Caco-2 (cell line): ENCODE data around the gene DOCK2. TPM values are rescaled to one million over a fixed set of nuclear protein-coding genes. Genes with fewer than 3 reads are reported as not detected.

ENCODE experiments used
- BruUV-seq: library from RNA; stranded (reverse); fragments of 400-500 nt; replicated peaks from 2 replicates; lab custom pipeline; 2021; lab: Mats Ljungman, UMichigan
- CTCF ChIA-PET: fragments of 300-600 bp; sonication (Branson Sonifier 250); formaldehyde crosslinking; loops from one replicate; lab custom pipeline; 2022; ENCODE audit warnings: antibody characterized with exemption; lab: Charles Lee
- POLR2A ChIA-PET: fragments of 300-600 bp; sonication (Branson Sonifier 250); formaldehyde crosslinking; loops from one replicate; lab custom pipeline; 2022; ENCODE audit warnings: antibody characterized with exemption; lab: Charles Lee
- DNase-seq, 2 experiments: peaks; one replicate each; pipeline versions ENCODE4 v3.0.0 to v3.0.0-alpha.2; 2020 to 2022
- H3K27me3 ChIP-seq: replicated peaks from 2 replicates; pipeline ENCODE4 v1.6.0; 2011; ENCODE audit warnings: low read length; ENCODE audit not compliant: control insufficient read depth, insufficient read depth
- H3K36me3 ChIP-seq: 2 replicates; pipeline ENCODE4 v1.5.1; 2011; ENCODE audit warnings: low read length; ENCODE audit not compliant: control insufficient read depth, insufficient read depth
- H3K4me1 ChIP-seq: fragments of 250-450 bp; sonication (Bioruptor Pico); 2 replicates; pipeline ENCODE4 v1.5.1; 2020; ENCODE audit warnings: mild to moderate bottlenecking
- H3K4me3 ChIP-seq: 2 replicates; pipeline ENCODE4 v1.5.1; 2011; ENCODE audit warnings: low read depth, mild to moderate bottlenecking, control low read depth, low read length
- H3K9me3 ChIP-seq: fragments of 250-450 bp; sonication (Bioruptor Pico); 2 replicates; pipeline ENCODE4 v1.5.1; 2020; ENCODE audit warnings: mild to moderate bottlenecking, moderate library complexity
- H3K27ac Mint-ChIP-seq: one replicate; pipeline ENCODE4 v1.8.0; 2022; ENCODE audit warnings: mixed read lengths; ENCODE audit not compliant: unreplicated experiment
- H3K27me3 Mint-ChIP-seq: one replicate; pipeline ENCODE4 v1.8.0; 2022; ENCODE audit warnings: mixed read lengths; ENCODE audit not compliant: insufficient read depth, unreplicated experiment
- H3K36me3 Mint-ChIP-seq: one replicate; pipeline ENCODE4 v1.8.0; 2022; ENCODE audit warnings: mild to moderate bottlenecking, mixed read lengths; ENCODE audit not compliant: insufficient read depth, unreplicated experiment
- H3K4me1 Mint-ChIP-seq: one replicate; pipeline ENCODE4 v1.8.0; 2022; ENCODE audit warnings: low read depth, mixed read lengths; ENCODE audit not compliant: unreplicated experiment
- H3K4me3 Mint-ChIP-seq: one replicate; pipeline ENCODE4 v1.8.0; 2022; ENCODE audit warnings: mild to moderate bottlenecking, moderate library complexity, mixed read lengths; ENCODE audit not compliant: unreplicated experiment
- H3K9me3 Mint-ChIP-seq: one replicate; pipeline ENCODE4 v1.8.0; 2022; ENCODE audit warnings: mixed read lengths; ENCODE audit not compliant: unreplicated experiment
- CTCF ChIP-seq, 2 experiments: fragments of 200-600 bp in 1 of 2; IDR thresholded peaks; 1 replicate in 1 of 2; 2 replicates in 1 of 2; pipeline versions ENCODE4 v1.5.1 to v1.8.0; 2011 to 2022; ENCODE audit warnings: antibody characterized with exemption in 1 of 2, control low read depth in 1 of 2, inconsistent platforms in 1 of 2, low read depth in 1 of 2, low read length in 1 of 2, mild to moderate bottlenecking in 1 of 2, moderate library complexity in 1 of 2; ENCODE audit not compliant: insufficient read depth in 1 of 2, severe bottlenecking in 1 of 2, unreplicated experiment in 1 of 2
- intact Hi-C: fragments of 100-400 bp; cut with micrococcal nuclease; formaldehyde crosslinking; loops from one replicate; pipeline ENCODE4 v1.10.0; 2022; ENCODE audit not compliant: unreplicated experiment
- total RNA-seq: library from RNA; stranded (reverse); gene quantifications from 2 replicates; pipeline ENCODE4 v1.2.3, GENCODE V29; 2022

The DOCK2 gene
- total RNA-seq, 1 experiment from 2014 or later = 0.09 TPM

GRCh38 chr5:169904508-169904907 lies 267.4 kb downstream of the DOCK2 start:
- Histone ChIP-seq H3K36me3 (no peaks in the 10 kb centered on the region), H3K4me3 (no peak overlapping the region), H3K4me1 (no peaks in the 10 kb centered on the region; the same call in 1 of the 2 replicates), H3K27me3 (no peaks in the 10 kb centered on the region), H3K9me3 (no peaks in the 10 kb centered on the region)
- ChIA-PET CTCF (no interaction called here), POLR2A (no interaction called here)
- H3K9me3 Mint-ChIP-seq = no peaks in the 10 kb centered on the region
- H3K27ac Mint-ChIP-seq = no peak overlapping the region
- BruUV-seq = no TSS peak
- DNase-seq = no peak
- TF ChIP-seq CTCF (IDR thresholded peaks at IDR 0.05; ENCODE audit: insufficient read depth in 1 of 2, low read depth in 1 of 2, low read length in 1 of 2, severe bottlenecking in 1 of 2, unreplicated experiment in 1 of 2) = no peak
- intact Hi-C loops = no loop called here
- H3K4me1 Mint-ChIP-seq = no peaks in the 10 kb centered on the region
- no peaks in the 10 kb centered on the region for H3K36me3 Mint-ChIP-seq
- no peak overlapping the region for H3K4me3 Mint-ChIP-seq
- no peaks in the 10 kb centered on the region for H3K27me3 Mint-ChIP-seq

- Histone ChIP-seq H3K4me3 (no peak overlapping the region), H3K27me3 (no peaks in the 10 kb centered on the region), H3K9me3 (no peaks in the 10 kb centered on the region), H3K36me3 (no peaks in the 10 kb centered on the region), H3K4me1 (no peaks in the 10 kb centered on the region; the same call in 1 of the 2 replicates)
- no peak overlapping the region for H3K4me3 Mint-ChIP-seq
- no peak for DNase-seq
- intact Hi-C loops = no loop called here
- H3K27ac Mint-ChIP-seq = no peak overlapping the region
- no TSS peak for BruUV-seq
- no peaks in the 10 kb centered on the region for H3K36me3 Mint-ChIP-seq
- no peak for TF ChIP-seq CTCF (IDR thresholded peaks at IDR 0.05; ENCODE audit: insufficient read depth in 1 of 2, low read depth in 1 of 2, low read length in 1 of 2, severe bottlenecking in 1 of 2, unreplicated experiment in 1 of 2)
- no peaks in the 10 kb centered on the region for H3K9me3 Mint-ChIP-seq
- POLR2A ChIA-PET = no interaction called here
- H3K4me1 Mint-ChIP-seq = no peaks in the 10 kb centered on the region
- CTCF ChIA-PET = interaction anchor here (0.8 kb wide), 1 partner anchor 45 kb away, joined by 3 read pairs; no protein-coding TSS in a partner anchor
- no peaks in the 10 kb centered on the region for H3K27me3 Mint-ChIP-seq
Observed at GRCh38 chr5:169905017-169905416, 267.9 kb downstream of the DOCK2 start.

GRCh38 chr5:169906745-169907649 lies 269.9 kb downstream of the DOCK2 start:
- TF ChIP-seq CTCF (IDR thresholded peaks at IDR 0.05; ENCODE audit: insufficient read depth in 1 of 2, low read depth in 1 of 2, low read length in 1 of 2, severe bottlenecking in 1 of 2, unreplicated experiment in 1 of 2) = no peak
- BruUV-seq = no TSS peak
- intact Hi-C loops = no loop called here
- Histone ChIP-seq H3K27me3 (no peaks in the 10 kb centered on the region), H3K4me1 (no peaks in the 10 kb centered on the region; the same call in 1 of the 2 replicates), H3K9me3 (no peaks in the 10 kb centered on the region), H3K36me3 (no peaks in the 10 kb centered on the region), H3K4me3 (no peak overlapping the region)
- H3K36me3 Mint-ChIP-seq = no peaks in the 10 kb centered on the region
- no peaks in the 10 kb centered on the region for H3K4me1 Mint-ChIP-seq
- no peaks in the 10 kb centered on the region for H3K9me3 Mint-ChIP-seq
- no peak for DNase-seq
- no peak overlapping the region for H3K4me3 Mint-ChIP-seq
- no peak overlapping the region for H3K27ac Mint-ChIP-seq
- CTCF ChIA-PET = no interaction called here
- H3K27me3 Mint-ChIP-seq = no peaks in the 10 kb centered on the region
- POLR2A ChIA-PET = no interaction called here
